HG03095 (cell line): ENCODE measurements around the gene PIGC.
A peak's percentile ranks its signal among the peaks of the same experiment; 100 is the strongest.

ENCODE experiments used
- ATAC-seq: cut with Tn5 transposase; IDR thresholded peaks from one replicate; pipeline ENCODE4 v1.9.1; 2021; ENCODE audit warnings: moderate library complexity; ENCODE audit not compliant: unreplicated experiment

Gene PIGC

DNA sequence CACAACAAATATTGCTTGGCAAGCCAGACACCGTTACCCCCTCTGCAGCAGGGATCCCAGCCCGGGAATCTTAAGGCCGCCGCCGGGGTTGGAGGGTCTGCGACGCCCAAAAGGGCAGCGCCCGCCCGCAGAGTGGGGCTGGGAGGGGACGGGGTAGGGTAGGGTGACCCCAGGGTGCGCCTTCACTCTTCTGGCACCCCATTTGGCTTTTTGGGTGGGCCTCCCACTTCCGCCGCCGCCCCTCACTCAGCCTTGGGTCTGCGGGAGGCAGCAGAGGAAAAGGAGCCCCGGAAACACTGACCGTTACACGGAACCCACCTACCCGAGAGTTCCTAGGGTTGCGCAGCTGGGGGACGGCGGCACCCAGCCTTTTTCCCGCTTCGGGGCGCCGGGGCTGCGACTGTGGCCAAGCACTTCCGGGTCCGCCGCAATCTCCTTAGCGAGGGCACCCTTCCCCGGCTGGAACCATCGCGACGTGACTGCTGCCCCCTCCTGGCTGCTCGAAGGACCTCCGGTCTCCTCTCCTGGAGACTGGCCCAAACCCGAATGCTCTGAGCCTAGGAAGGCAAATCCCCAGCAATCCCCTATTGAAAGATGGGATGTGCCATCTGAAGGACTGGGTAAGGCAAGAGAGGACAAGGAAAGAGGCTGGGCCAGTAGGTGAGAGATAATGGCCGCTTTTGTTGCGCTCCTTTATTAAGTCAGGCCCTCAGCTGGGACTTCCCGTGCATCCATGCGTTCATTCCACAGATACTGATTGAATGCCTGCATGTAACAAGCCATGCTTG is at the start of gene PIGC:
PIGC (minus strand) TSS at position 404 of the 788 bp plus-strand sequence. CDS start 1,447 bp downstream, outside the sequence.
- peak; percentile 100 for ATAC-seq

DNA sequence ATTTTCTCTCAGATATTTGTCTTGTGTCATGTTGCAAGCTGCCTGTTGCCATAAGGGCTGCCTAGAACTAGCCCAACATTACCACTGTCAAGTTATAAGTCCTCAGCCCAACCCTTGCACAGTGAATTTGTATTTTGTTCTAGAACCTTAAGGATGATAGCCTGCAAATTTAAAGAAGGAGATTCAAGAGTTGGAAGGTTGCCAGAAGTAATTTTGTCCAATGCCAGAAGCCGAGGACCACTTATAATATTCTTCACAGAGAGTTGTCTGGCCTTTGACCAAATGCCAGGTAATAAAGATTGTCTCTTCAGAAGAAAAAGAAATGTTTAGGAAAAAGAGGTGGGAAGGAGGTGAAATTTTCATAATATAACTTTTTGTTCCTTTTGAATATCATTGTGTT is 48.6 kb upstream of the PIGC start:
- ATAC-seq, result no peak

DNA sequence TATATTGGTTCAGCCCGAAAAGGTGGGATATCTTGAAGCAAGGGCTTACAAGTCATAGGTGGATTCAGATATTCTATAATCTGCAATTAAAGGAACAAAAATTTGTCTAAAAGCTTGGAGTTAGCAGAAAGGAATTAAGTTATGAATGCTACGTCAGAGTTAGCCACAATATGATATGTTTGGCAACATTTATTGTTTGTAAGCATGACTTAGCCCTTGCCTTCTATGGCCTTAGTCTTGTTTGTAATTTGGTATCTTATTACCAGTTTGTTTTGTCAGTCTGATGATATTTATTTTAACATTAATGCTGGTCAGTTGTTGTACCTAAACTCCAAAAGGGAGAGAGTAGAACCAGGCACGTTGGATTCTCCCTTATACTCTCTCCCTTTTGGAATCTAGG is 46.0 kb upstream of the PIGC start:
- ATAC-seq, result no peak

DNA sequence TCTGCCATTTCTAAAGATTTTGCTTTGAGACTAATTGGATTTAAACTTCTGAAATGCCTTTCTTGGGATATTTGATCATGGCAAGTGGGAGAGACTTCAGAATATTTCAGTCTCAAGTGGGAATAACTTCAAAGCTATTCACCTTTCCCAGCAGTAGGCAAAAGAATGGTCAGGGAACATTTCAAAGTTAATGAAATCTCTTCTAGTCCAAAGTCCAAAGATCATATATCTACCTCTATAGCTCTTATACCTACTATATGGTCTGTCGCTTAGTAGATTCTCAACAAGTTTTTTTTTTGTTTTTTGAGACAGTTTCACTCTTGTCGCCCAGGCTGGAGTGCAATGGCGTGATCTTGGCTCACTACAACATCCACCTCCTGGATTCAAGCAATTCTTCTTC is 44.5 kb upstream of the PIGC start:
- ATAC-seq, result no peak

DNA sequence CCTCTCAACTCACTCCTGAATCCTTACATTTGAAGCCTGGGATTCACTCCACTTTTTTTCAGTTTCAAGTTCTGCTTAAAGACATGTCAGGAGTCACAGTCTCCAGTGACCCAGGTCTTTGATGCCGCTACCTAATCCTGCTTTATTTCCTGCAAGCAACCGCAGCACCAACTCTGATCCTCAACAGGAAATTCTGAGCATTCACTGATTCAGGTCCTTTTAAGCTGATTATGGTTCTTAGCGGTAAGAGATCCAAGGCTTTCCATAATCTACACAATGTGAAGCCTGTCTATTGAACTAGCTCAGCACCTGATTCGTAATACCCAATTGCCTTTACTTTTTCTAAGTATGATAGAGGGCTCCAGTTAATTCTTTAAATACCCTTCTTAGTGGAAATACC is 43.7 kb upstream of the PIGC start:
- ATAC-seq, result no peak

DNA sequence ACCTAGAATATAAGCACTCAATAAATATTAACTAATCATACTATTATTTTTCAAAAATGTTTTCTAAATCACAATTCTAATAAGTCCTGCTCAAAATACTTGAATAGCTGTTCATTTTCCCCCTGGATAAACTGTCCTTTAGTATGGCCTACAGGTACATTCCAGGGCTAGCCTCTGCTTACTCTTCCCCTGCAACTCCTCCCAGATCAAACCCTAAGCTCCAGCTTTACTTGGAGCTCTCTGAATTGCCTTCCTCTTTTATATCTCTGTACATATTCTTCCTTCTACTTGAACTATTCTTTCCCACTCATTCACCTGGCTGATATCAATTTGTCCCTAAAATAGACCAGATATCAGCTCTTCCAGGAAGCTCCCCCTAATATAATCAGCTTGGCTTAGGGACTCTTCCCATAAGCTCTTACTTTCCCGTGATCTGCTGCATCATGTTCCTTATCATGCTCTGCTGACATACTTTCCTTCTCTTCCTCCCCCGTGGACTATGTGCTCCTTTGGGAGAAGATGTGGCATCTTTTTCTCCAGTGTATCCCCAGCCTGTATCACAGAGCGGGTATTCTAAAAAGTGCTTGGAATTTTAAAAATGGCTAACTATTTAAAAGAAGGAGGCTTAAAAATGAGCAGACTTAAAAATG is 43.1 kb upstream of the PIGC start:
- no peak for ATAC-seq

DNA sequence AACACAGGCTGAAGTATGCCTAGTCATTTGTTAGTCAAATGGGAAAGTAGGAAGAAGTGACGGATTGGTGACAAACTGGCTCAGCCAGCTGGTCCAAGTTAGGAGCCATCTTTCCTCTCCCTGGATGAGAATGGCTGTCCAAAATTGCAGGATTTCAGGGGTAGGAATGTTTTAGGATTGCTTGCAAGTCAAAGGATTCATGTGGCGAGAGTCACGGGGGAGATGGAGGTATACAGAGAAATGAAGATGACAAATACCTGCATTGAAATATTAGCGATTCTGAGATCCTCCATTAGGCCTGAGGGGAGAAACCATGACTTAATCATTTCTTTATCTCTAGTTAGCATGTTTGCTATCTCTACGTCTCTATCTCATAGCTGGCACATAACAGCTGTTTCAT is 41.8 kb upstream of the PIGC start:
- ATAC-seq, result no peak

DNA sequence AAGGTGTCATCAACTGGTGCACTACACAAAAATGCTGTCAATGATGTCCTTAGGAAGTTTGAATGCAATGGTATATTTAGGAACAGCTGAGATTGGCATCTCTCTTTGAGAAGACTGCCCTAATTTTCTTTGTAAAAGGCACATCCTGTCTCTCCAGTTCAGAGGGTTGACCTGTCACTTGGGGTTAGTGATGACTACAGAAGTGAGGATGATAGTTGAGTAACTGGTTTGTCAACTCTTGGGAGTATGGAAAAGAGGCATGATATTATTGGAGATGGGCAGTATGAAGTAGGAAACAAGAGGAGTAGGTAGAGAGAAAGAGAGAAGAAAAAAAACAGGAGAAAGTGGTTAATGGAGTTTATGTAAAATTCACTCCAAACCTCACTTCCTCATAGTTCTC is 40.4 kb upstream of the PIGC start:
- ATAC-seq, result no peak

DNA sequence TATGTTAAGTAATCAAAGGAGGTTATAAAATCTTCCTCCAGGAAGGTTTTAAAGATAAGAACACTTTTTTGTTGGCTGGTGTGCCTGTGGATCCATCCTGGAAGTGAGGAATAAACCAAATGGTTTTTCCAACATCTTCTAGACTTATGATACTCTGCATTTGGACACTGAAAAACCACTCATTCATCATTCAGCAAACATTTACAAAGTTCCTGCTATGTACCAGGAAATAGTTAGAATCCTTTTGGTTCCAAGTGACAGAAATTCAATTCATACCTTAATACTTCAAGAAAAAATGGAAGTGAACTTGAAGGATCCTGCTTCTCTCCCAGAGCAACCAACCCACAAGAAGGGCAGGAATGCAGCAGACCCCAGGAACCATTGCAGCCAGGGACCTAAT is 39.6 kb upstream of the PIGC start:
- no peak for ATAC-seq

DNA sequence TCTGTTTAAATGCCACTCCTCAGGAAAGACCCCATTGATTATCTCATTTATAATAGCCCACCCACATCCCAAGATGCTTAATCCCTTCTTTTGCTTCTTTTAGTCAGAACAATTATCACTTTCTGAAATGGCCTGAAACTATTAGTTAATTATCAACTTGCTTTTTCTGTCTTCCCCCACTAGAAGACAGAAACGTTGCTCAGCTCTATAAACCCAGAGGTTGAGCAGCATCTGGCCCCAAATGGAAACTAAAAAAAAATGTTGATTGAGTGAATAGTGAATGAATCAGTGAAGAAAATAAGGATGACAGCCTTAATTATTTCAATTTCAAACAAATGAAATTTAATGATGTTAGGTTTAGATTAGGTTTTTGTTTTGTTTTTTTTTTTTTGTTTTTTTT is 38.2 kb upstream of the PIGC start:
- no peak for ATAC-seq

DNA sequence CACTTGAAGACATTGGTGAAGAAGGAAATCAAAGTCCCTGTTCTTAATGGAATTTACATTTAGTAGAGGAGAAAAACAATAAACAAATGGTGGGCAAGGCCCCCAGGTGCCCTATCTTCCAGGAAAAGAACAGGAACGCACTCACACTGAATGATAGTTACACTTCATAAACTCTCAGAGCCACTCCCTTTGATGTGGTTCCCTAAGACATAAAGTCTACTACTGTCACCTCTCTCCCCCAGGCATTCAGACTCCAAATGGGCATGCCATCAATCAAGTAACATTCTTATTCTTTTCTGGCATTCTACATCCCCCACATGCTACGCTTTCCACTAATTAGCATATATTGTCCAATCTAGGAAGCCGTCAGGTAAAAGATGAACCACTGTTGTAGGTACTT is 36.6 kb upstream of the PIGC start:
- ATAC-seq, result no peak

DNA sequence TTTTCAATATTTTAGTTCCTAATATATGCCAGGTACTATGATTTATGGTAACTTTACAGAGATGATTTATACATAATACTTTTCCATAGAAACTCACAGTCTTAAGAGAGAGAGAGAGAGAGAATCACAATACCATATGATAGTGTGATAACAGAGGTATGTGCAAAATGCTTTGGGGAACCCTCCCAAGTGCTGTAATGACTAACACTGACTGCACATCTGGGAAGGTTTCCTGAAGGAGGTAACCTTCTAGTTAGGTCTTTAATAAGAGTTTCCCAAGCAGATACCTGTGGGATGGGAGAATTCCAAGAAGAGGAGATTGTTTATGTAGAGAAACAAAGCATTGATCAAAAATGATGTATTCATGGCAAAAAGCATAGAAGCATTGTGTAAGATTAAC is 34.6 kb upstream of the PIGC start:
- no peak for ATAC-seq

DNA sequence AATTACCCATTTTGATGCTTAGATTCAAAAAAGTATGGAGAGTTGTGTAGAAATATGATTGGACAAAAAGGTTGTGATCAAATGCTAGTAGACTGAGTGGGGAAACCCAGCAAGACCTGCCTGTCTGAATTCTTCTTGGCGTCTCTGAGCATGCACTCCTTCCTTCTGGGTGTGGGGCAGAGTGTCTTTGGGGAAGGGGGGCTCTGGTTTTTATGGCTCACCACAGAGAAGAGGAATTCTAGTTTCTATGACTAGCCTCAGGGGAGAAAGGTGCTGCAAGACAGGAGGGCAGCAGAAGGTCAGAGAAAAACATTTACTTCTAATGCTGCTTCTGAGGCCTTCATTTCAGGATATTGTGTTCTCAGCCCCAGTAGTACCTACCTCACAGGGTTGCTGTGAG is 33.9 kb upstream of the PIGC start:
- ATAC-seq, result no peak

DNA sequence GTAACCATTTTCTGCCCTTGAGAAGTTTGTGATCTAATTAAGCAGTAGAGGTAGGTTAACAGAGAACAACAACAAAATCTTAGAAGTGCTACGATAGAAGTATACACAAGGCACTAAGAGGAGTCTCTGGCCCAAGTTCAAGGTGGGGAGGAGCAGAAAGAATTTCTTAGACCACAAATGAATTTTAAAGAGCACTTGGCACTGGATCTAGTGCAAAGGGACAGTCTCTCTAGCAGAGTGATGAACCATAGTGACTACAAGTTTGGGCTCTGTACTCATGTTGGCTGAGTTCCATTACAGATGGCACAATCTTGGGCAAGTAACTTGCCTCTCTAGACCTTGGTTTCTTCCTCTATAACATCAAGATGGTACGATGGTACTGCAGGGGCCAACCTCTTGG is 33.3 kb upstream of the PIGC start:
- ATAC-seq, result no peak

DNA sequence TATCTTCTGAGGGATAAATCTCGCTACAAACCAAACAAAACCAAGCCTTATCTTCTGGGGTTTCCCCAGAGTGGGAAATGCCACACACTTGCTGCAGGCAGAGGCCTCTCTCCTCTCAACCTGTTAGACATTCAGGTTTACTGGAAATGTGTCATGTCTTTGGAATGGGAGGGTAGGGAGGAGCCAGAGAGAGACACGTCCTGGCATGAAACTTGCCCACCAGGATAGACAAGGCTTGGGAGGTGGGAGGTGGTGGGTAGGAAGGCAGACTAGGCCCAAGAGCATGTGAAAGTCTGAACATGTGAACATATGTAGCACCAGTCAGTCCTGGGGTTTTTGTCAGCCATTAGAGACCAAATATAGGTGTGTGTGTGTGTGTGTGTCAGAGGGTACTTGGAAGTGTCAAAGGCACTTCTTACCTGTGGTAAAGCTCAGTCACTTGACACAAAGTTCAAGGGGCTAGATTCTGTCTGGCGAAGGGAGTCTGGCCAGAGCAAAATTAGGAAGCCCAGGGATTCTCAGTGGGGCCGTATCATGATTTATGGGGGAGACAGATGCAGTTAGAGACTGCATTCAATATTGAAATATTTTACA is 32.4 kb upstream of the PIGC start:
- ATAC-seq, result no peak

DNA sequence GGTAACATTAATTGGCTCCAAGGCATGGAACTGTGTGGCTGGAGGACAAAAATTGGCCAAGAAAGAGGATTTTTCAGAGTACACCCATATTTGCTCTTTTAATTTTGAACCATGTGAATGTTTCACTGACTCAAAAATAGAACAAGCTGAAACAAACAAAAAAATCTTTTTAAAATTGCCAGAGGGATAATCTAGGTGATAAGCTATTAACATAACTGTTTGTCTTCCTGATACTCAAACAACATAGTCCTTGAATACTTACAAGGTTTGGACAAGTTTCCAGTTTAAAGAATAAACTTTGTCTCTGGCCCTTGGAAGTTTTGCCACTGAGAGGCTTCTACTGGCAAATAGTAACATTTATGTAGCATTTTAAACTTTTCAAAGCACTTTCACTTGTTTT is 30.0 kb upstream of the PIGC start:
- ATAC-seq, result no peak

DNA sequence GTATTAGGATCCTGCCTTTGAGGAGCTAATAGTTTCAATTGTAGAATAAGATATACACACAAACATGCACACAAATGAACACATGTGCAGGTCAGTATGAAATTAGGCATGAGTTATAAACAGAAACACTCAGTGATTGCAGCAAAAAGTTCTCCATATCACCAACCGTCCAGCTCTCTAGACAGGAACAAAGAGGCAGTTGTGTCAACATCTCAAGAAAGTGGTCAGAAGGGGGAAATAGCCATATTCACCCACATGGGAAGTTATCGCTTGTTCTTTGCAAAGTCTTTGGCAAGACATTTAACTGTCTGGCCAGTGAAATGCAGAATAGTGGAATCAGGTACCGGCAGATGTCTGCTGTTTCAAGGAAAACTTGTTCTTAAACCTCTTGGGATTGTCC is 29.4 kb upstream of the PIGC start:
- ATAC-seq, result no peak

DNA sequence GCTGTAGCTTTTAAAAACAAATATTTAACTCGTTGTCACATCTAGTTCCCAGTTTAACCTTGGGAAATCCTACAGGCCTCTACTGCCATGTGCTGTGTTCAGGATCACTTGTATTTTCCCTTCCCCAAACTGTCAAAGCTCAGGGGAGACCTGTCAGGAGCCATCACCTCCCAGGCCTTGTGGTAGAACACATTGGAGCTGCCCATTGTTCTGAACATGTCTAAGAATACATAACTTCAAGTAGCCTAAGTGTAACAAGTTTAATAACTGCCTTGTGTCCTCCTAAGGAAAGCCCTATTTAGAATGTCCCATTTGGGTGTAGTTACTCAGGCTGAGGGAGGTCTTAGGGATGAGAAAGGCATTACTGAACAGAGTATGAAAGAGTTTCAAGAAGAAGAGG is 28.6 kb upstream of the PIGC start:
- ATAC-seq, result no peak

DNA sequence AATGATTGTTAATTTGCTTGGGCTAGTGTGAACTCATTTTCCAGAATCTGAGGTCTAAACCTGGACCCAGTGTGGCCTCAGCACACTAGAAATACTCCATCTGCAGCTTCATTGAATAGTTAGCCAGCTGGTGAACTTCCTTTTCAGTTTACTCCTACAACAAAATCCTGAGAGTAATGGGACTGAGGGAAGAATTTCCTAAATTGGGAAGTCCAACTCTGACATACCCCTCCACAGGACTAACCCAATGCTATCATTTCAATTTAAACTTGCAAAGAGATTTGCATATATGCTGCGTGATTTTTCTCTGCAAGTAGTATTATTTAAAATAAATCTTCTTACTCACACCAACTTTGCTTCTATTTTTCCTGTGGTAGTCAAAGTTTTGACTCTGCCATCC is 27.8 kb upstream of the PIGC start:
- no peak for ATAC-seq

DNA sequence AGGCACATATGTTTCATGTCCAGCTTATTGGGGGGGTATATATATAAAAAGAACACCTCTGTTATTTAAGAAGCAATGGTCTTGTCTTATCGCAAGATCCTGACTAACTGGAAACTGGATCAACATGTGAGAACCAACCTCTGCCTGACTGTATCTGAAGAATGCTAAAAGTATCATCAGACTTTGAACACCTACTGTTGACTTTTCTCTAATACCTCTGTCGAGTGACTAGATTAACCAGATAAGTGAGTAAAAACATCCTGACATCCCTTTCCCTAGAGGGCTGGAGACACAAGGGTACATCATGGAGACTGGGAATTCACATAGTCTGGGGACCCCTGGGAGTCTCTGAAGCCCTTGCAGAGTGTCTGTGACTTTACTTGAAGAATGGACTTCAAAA is 26.3 kb upstream of the PIGC start:
- ATAC-seq, result no peak

DNA sequence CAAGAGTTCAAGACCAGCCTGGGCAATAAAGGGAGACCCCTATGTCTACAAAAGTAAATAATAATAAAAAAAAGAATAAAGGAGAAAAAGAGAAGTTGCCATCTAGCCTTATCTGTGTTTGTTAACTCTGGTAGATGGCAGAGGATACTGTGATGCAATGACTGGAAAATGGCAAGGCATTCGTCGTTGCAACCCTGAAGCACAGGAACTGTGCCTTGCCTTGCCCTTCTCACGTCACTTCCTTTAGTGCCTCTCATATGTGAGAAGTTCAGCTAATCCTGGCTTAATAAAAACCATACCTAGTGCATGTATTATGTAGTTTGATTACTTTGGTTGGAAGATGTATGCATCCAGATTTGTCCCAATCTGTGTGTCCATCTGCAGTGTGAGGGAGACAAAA is 25.8 kb upstream of the PIGC start:
- ATAC-seq, result no peak

DNA sequence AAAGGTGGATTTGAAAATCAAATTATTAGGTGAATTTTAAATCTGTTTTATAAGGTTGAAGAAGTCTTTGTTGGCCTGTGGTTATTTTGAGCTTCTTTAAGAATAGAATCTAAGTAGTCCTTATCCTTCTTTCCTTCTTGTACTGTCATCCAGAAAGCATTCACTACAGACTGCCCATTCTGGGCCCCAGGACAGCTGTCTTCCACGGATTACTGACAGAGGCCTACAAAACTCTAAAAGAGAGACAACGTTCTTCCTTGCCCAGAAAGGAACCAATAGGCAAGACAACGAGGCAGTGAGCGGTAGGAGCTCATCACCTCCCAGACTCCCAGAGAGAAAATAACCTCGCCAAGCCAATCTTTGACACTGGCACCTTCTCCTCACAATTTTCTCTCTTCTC is 24.4 kb upstream of the PIGC start:
- no peak for ATAC-seq
